ENCODE measurements around the gene SOCS2.

The SOCS2 gene

DNA sequence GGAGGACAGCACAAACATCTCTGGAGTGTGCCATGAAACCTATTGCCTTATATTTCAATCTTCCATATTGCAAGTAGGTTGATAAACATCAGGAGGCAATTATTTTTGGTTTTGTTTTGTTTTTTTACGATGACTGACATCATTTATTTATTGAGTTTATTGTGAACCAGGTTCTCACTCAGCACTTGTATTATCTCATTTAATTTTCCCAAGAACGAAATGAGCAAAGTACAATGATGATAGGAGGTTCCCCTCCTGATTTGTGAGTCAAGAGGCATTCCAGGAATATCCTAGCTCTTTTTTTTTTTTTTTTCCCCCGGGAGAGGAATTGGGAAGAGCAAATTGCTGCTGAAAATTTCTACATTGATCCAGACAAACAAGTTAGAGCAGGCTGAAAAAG is 4.7 kb downstream of the SOCS2 start:
- no peak overlapping the region for H3K27ac ChIP-seq
- TF ChIP-seq CTCF (conservative IDR thresholded peaks at IDR 0.05), result no peak

DNA sequence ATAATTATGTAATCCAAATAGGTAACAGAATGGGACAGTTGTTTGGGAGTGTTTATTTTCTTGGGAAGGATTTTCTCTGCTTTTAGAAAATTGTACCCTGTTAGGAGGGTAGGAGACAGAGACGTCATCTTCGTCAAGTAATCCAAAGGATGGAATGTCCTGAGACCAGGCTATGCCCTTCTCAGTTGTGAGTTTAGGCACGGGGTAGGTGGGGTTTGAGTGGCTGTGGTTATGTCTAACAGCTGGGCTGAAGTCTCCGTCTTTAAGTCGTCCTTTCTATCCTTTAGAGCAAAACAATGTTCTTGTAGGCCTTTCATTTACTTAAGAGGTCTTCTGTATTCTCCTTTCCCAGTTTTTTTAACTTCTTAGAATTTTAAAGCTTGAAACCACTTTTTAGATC is 5.7 kb downstream of the SOCS2 start:
- no peak for TF ChIP-seq CTCF (conservative IDR thresholded peaks at IDR 0.05)
- H3K27ac ChIP-seq, result no peak overlapping the region

- no peak for TF ChIP-seq CTCF (conservative IDR thresholded peaks at IDR 0.05)
- no peak overlapping the region for H3K27ac ChIP-seq
Observed at GRCh38 chr12:93580682-93581081, 8.2 kb downstream of the SOCS2 start.

DNA sequence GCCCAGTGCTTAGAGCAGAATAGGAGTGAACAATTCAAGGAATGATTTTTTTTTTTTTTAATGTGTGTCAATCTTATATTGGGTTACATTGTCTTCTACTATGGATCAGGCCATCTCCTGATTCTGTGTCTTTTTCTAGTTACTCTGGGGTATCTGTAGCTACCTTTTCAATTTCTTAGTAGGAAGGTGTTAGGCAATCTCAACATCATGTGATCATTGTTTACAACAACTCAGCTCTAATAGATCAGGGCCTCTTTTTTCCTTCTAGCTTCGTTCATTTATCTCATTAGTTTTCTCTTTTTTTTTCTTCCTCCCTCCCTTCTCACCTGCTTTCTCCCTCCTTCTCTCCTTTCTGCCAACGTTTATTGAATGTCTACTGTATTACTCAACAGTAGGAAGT is 8.9 kb downstream of the SOCS2 start:
- no peak for TF ChIP-seq CTCF (conservative IDR thresholded peaks at IDR 0.05)
- no peak overlapping the region for H3K27ac ChIP-seq

DNA sequence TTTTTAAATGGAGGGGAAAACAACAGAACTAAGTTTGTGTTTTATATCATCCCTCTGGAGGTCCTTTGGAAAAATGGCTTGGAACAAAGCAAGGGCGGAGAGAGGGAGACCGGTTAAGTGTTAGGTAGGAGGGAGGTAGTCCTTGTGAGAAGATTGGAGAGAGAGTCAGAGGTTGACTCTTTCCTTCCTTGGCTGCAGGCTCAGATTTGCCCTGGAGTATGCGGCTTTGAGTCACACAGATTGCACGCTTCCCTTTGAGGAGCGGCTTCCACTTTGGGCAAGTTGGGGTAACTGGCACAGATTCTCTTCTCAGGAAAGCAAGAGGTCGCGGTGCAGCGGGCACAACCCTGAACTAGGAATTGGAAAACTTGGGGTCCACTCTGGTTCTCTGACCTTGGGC is 9.9 kb downstream of the SOCS2 start:
- TF ChIP-seq CTCF (conservative IDR thresholded peaks at IDR 0.05), result no peak
- H3K27ac ChIP-seq, result no peak overlapping the region

GRCh38 chr12:93583627-93584392 is 11.3 kb downstream of the SOCS2 start:
- TF ChIP-seq CTCF (conservative IDR thresholded peaks at IDR 0.05), result no peak
- no peak overlapping the region for H3K27ac ChIP-seq

GRCh38 chr12:93585247-93585646 is 12.8 kb downstream of the SOCS2 start:
- no peak overlapping the region for H3K27ac ChIP-seq
- no peak for TF ChIP-seq CTCF (conservative IDR thresholded peaks at IDR 0.05)
